Breast epithelium (tissue), 3 donors: ENCODE measurements around the gene CD244.

Experiments used
- CTCF ChIP-seq, 3 donors: fragments of 450-650 bp; IDR thresholded peaks; one replicate each; pipeline ENCODE4 v1.5.1; 2016 to 2017; ENCODE audit warnings: antibody characterized with exemption in 3 of 3, mild to moderate bottlenecking in 3 of 3, moderate library complexity in 3 of 3
- POLR2A ChIP-seq: fragments of 450-650 bp; IDR thresholded peaks from one replicate; pipeline ENCODE4 v1.6.1; 2016; ENCODE audit warnings: antibody characterized with exemption, mild to moderate bottlenecking, moderate library complexity

DNA sequence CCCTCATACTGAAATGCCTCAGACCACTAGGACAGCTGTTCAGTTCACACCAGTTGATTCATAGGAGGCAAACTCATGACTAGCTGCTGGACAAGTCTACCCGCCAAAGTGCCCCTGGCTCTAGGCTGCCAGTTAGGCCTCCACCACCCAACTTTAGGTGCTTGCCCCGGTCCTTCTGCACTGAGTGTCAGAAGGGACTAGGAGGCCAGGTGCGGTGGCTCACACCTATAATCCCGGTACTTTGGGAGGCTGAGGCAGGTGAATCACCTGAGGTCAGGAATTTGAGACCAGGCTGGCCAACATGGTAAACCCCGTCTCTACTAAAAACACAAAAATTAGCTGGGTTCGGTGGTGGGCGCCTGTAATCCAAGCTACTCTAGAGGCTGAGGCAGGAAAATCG lies 47.8 kb downstream of the CD244 start:
- TF ChIP-seq CTCF (IDR thresholded peaks at IDR 0.05): no peak
- no peak for TF ChIP-seq POLR2A
